HepG2 (cell line): Measurements from ENCODE around the gene OBSL1. TPM values are rescaled to one million over a fixed set of nuclear protein-coding genes. Genes with fewer than 3 reads are reported as not detected.
A peak's percentile ranks its signal among the peaks of the same experiment; 100 is the strongest.

Experiments
- ARID2 ChIP-seq: sonication (generic); formaldehyde crosslinking; IDR thresholded peaks from 2 replicates; pipeline ENCODE4 v1.8.1; 2022; ENCODE audit warnings: mild to moderate bottlenecking, missing genetic modification reagents, borderline replicate concordance
- BCL6 ChIP-seq: IDR thresholded peaks from 2 replicates; pipeline ENCODE4 v1.6.1; 2016; ENCODE audit warnings: missing genetic modification reagents, missing compliant biosample characterization
- BORCS8-MEF2B ChIP-seq: sonication (generic); formaldehyde crosslinking; IDR thresholded peaks from 2 replicates; pipeline ENCODE4 v1.8.0; 2022; ENCODE audit warnings: mild to moderate bottlenecking, missing genetic modification reagents
- CEBPB ChIP-seq: IDR thresholded peaks from 2 replicates; pipeline ENCODE4 v1.6.1; 2011; ENCODE audit warnings: low read depth, low read length, improper control_type of control experiment, borderline replicate concordance
- FOXC1 ChIP-seq: sonication (generic); formaldehyde crosslinking; IDR thresholded peaks from 2 replicates; pipeline ENCODE4 v1.8.0; 2022; ENCODE audit warnings: mild to moderate bottlenecking, missing genetic modification reagents, borderline replicate concordance
- IKZF1 ChIP-seq: fragments of 450-650 bp; IDR thresholded peaks from 2 replicates; pipeline ENCODE4 v1.7.1; 2016
- IRX3 ChIP-seq: sonication (generic); formaldehyde crosslinking; IDR thresholded peaks from 2 replicates; pipeline ENCODE4 v1.8.1; 2023; ENCODE audit warnings: mild to moderate bottlenecking, low read depth, missing genetic modification reagents, borderline replicate concordance
- NFE2L1 ChIP-seq: sonication (generic); formaldehyde crosslinking; IDR thresholded peaks from 2 replicates; pipeline ENCODE4 v1.4.0; 2020; ENCODE audit warnings: missing genetic modification reagents, mild to moderate bottlenecking, borderline replicate concordance
- NPAS2 ChIP-seq: sonication (generic); formaldehyde crosslinking; IDR thresholded peaks from 2 replicates; pipeline ENCODE4 v1.8.0; 2022; ENCODE audit warnings: mild to moderate bottlenecking, missing genetic modification reagents, borderline replicate concordance
- NR2F1 ChIP-seq, 2 experiments: fragments of 450-650 bp in 1 of 2; formaldehyde crosslinking in 1 of 2; IDR thresholded peaks; 2 replicates each; pipeline versions ENCODE4 v1.5.0 to v1.6.1; 2016 to 2020; ENCODE audit warnings: mild to moderate bottlenecking in 1 of 2, missing compliant biosample characterization in 1 of 2, missing genetic modification reagents in 1 of 2, moderate library complexity in 1 of 2
- ONECUT2 ChIP-seq: sonication (generic); formaldehyde crosslinking; IDR thresholded peaks from 2 replicates; pipeline ENCODE4 v1.4.0; 2020; ENCODE audit warnings: missing genetic modification reagents
- REXO4 ChIP-seq: sonication (generic); formaldehyde crosslinking; IDR thresholded peaks from 2 replicates; pipeline ENCODE4 v1.8.0; 2022; ENCODE audit warnings: missing genetic modification reagents, mild to moderate bottlenecking, borderline replicate concordance
- SMAD9 ChIP-seq: sonication (generic); formaldehyde crosslinking; IDR thresholded peaks from 2 replicates; pipeline ENCODE4 v1.5.1; 2020; ENCODE audit warnings: mild to moderate bottlenecking, missing genetic modification reagents
- SOX5 ChIP-seq: IDR thresholded peaks from 2 replicates; pipeline ENCODE4 v1.6.1; 2016; ENCODE audit warnings: borderline replicate concordance
- SP140L ChIP-seq: sonication (generic); formaldehyde crosslinking; IDR thresholded peaks from 2 replicates; pipeline ENCODE4 v1.4.0; 2020; ENCODE audit warnings: missing genetic modification reagents, borderline replicate concordance
- ZBTB33 ChIP-seq: sonication (generic); formaldehyde crosslinking; IDR thresholded peaks from 2 replicates; pipeline ENCODE4 v1.4.0; 2020; ENCODE audit warnings: missing genetic modification reagents
- ZNF501 ChIP-seq: sonication (generic); formaldehyde crosslinking; IDR thresholded peaks from 2 replicates; pipeline ENCODE4 v1.5.1; 2020; ENCODE audit warnings: mild to moderate bottlenecking, moderate library complexity, missing genetic modification reagents
- ZNF567 ChIP-seq: sonication (generic); formaldehyde crosslinking; IDR thresholded peaks from 2 replicates; pipeline ENCODE4 v1.8.1; 2023; ENCODE audit warnings: mild to moderate bottlenecking, missing genetic modification reagents, borderline replicate concordance
- ZNF607 ChIP-seq: sonication (generic); formaldehyde crosslinking; IDR thresholded peaks from 2 replicates; pipeline ENCODE4 v1.5.1; 2020; ENCODE audit warnings: missing genetic modification reagents, mild to moderate bottlenecking, borderline replicate concordance
- ZNF619 ChIP-seq: sonication (generic); formaldehyde crosslinking; IDR thresholded peaks from 2 replicates; pipeline ENCODE4 v1.4.0; 2020; ENCODE audit warnings: mild to moderate bottlenecking, missing genetic modification reagents
- ZNF672 ChIP-seq: sonication (generic); formaldehyde crosslinking; IDR thresholded peaks from 2 replicates; pipeline ENCODE4 v1.8.1; 2022; ENCODE audit warnings: missing genetic modification reagents
- polyA plus RNA-seq, 8 experiments: library from polyadenylated mRNA; depleted of rRNA in 3 of 8; stranded (reverse) in 7 of 8; unstranded in 1 of 8; fragments of >200 nt; fragmentation: Illumina TruSeq in 4 of 8; extraction: Trizol in 4 of 8; gene quantifications; 2 replicates each; pipeline versions ENCODE4 v1.2.1 to v1.2.3, GENCODE V29; 2011 to 2016; ENCODE audit warnings: low read depth in 4 of 8, missing spikeins in 1 of 8, mixed read lengths in 1 of 8; ENCODE audit not compliant: insufficient read depth in 1 of 8
- total RNA-seq, 5 experiments: library from RNA; depleted of rRNA; stranded (reverse); fragments of >200 nt; fragmentation: Illumina TruSeq; extraction: Trizol; gene quantifications; 2 replicates each; pipeline ENCODE4 v1.2.3, GENCODE V29; 2016; ENCODE audit warnings: low read depth in 1 of 5
- TF ChIP-seq, protein P1 (sequence below): sonication (generic); formaldehyde crosslinking; IDR thresholded peaks from 2 replicates; pipeline ENCODE4 v1.5.1; 2020; ENCODE audit warnings: mild to moderate bottlenecking, moderate library complexity, missing genetic modification reagents
- TF ChIP-seq, protein P2 (sequence below): sonication (generic); formaldehyde crosslinking; IDR thresholded peaks from 2 replicates; pipeline ENCODE4 v1.5.0; 2020; ENCODE audit warnings: missing genetic modification reagents
- TF ChIP-seq, protein P3 (sequence below): sonication (generic); formaldehyde crosslinking; IDR thresholded peaks from 2 replicates; pipeline ENCODE4 v1.8.1; 2023; ENCODE audit warnings: mild to moderate bottlenecking, missing genetic modification reagents

The OBSL1 gene
- total and polyA plus RNA-seq, 2 of the 13 experiments (the other 11 are each of a cell fraction or from before 2014, with no cell fraction given) = 86.7 to 218 TPM

GRCh38 chr2:219578811-219579613 lies 7.7 kb upstream of the OBSL1 start (continued):
- TF ChIP-seq ZBTB33 = 0 out of 2 replicates have a peak, but pooled peaks have one; percentile 26
- TF ChIP-seq IRX3 (CRISPR knock-in tag) = no peak
- TF ChIP-seq ZNF607 = no peak
- TF ChIP-seq SP140L (CRISPR knock-in tag) = no peak
- TF ChIP-seq, protein P1, sequence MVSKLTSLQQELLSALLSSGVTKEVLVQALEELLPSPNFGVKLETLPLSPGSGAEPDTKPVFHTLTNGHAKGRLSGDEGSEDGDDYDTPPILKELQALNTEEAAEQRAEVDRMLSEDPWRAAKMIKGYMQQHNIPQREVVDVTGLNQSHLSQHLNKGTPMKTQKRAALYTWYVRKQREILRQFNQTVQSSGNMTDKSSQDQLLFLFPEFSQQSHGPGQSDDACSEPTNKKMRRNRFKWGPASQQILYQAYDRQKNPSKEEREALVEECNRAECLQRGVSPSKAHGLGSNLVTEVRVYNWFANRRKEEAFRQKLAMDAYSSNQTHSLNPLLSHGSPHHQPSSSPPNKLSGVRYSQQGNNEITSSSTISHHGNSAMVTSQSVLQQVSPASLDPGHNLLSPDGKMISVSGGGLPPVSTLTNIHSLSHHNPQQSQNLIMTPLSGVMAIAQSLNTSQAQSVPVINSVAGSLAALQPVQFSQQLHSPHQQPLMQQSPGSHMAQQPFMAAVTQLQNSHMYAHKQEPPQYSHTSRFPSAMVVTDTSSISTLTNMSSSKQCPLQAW (CRISPR knock-in tag) = 0 out of 2 replicates have a peak, but pooled peaks have one; percentile 9
- 0 out of 2 replicates have a peak, but pooled peaks have one; percentile 19 for TF ChIP-seq ARID2
- TF ChIP-seq ONECUT2 (CRISPR knock-in tag) = no peak
- TF ChIP-seq ZNF619 (CRISPR knock-in tag) = no peak
- peak; percentile 28 for TF ChIP-seq ZNF501 (CRISPR knock-in tag)
- TF ChIP-seq BCL6 (CRISPR knock-in tag) = 0 out of 2 replicates have a peak, but pooled peaks have one; percentile 20
- TF ChIP-seq NFE2L1 (CRISPR knock-in tag) = no peak
- no peak for TF ChIP-seq NR2F1 (CRISPR knock-in tag; IDR thresholded peaks at IDR 0.05)
- TF ChIP-seq IKZF1 = no peak
- no peak for TF ChIP-seq FOXC1 (CRISPR knock-in tag)
- no peak for TF ChIP-seq SOX5 (CRISPR knock-in tag)
- TF ChIP-seq, protein P2, sequence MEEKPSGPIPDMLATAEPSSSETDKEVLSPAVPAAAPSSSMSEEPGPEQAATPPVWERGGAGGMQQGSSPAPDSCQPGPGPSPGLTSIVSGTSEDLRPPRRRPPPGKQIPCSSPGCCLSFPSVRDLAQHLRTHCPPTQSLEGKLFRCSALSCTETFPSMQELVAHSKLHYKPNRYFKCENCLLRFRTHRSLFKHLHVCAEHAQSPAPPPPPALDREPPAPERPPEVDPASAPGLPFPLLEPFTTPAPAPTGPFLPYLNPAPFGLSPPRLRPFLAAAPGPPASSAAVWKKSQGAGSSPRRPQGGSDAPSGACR (CRISPR knock-in tag) = 0 out of 2 replicates have a peak, but pooled peaks have one; percentile 54
- TF ChIP-seq NPAS2 (CRISPR knock-in tag) = no peak
- 0 out of 2 replicates have a peak, but pooled peaks have one; percentile 11 for TF ChIP-seq ZNF567 (CRISPR knock-in tag)
- no peak for TF ChIP-seq ZNF672 (CRISPR knock-in tag)
- TF ChIP-seq, protein P3, sequence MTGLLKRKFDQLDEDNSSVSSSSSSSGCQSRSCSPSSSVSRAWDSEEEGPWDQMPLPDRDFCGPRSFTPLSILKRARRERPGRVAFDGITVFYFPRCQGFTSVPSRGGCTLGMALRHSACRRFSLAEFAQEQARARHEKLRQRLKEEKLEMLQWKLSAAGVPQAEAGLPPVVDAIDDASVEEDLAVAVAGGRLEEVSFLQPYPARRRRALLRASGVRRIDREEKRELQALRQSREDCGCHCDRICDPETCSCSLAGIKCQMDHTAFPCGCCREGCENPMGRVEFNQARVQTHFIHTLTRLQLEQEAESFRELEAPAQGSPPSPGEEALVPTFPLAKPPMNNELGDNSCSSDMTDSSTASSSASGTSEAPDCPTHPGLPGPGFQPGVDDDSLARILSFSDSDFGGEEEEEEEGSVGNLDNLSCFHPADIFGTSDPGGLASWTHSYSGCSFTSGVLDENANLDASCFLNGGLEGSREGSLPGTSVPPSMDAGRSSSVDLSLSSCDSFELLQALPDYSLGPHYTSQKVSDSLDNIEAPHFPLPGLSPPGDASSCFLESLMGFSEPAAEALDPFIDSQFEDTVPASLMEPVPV (CRISPR knock-in tag) = 0 out of 2 replicates have a peak, but pooled peaks have one; percentile 37
- TF ChIP-seq BORCS8-MEF2B (CRISPR knock-in tag) = no peak
- TF ChIP-seq REXO4 = no peak
- TF ChIP-seq CEBPB = peak; percentile 93
- TF ChIP-seq SMAD9 (CRISPR knock-in tag) = no peak
